Peyer's patch (tissue), 4 donors: ENCODE data around the gene MRAS.

Source experiments
- CTCF ChIP-seq, 6 experiments: fragments of 450-650 bp in 4 of 6; fragments of 200-600 bp in 2 of 6; sonication (generic) in 1 of 6; IDR thresholded peaks; one replicate each; pipeline ENCODE4 v1.5.1; 2017 to 2019; ENCODE audit warnings: antibody characterized with exemption in 6 of 6, mild to moderate bottlenecking in 3 of 6, moderate library complexity in 1 of 6
- POLR2A ChIP-seq, 2 donors: fragments of 450-650 bp; IDR thresholded peaks; one replicate each; pipeline ENCODE4 v1.5.1; 2017; ENCODE audit warnings: antibody characterized with exemption in 2 of 2, mild to moderate bottlenecking in 2 of 2, moderate library complexity in 2 of 2

GRCh38 chr3:138408751-138409570 lies 60.6 kb downstream of the MRAS start:
- TF ChIP-seq CTCF (IDR thresholded peaks at IDR 0.05) (no peak), POLR2A (IDR thresholded peaks at IDR 0.05) (no peak)
